ENCODE data around the gene TECPR2. TPM values are rescaled to one million over a fixed set of nuclear protein-coding genes. Genes with fewer than 3 reads are reported as not detected.

TECPR2 gene
- total and polyA plus RNA-seq, 2 donors from 2014 or later = 6.0 to 30.2 TPM

DNA sequence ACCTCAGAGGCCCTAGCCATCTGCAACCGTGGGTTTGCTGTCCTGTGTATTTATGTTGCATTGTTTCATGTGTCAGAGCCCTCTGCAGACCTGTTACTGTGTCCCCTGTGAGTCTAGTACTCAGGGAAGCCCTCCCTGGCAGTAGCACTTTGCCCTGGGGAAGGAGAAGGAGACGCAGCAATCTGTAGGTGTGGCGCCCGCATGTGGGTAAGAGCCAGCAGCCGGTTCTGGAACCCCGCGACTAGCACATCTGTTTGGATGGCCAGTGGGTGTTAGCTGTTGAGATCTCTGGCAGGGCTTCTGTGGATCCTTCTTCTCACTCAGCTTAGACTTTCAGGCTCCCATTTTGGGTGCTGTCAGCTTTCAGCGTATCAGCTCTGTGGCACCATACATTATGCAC, 57.0 kb downstream of the TECPR2 start:
- peaks cover 0 to 11% (median 10%) of the 10 kb centered on the region in 3 donors for H3K36me3 ChIP-seq (ENCODE audit: control insufficient read depth in 2 of 3, insufficient read depth in 3 of 3, low read length in 3 of 3)
- no peak overlapping the region for H3K27ac ChIP-seq (ENCODE audit: low read depth in 2 of 2, low read length in 2 of 2)
- TF ChIP-seq, protein P1, sequence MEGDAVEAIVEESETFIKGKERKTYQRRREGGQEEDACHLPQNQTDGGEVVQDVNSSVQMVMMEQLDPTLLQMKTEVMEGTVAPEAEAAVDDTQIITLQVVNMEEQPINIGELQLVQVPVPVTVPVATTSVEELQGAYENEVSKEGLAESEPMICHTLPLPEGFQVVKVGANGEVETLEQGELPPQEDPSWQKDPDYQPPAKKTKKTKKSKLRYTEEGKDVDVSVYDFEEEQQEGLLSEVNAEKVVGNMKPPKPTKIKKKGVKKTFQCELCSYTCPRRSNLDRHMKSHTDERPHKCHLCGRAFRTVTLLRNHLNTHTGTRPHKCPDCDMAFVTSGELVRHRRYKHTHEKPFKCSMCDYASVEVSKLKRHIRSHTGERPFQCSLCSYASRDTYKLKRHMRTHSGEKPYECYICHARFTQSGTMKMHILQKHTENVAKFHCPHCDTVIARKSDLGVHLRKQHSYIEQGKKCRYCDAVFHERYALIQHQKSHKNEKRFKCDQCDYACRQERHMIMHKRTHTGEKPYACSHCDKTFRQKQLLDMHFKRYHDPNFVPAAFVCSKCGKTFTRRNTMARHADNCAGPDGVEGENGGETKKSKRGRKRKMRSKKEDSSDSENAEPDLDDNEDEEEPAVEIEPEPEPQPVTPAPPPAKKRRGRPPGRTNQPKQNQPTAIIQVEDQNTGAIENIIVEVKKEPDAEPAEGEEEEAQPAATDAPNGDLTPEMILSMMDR (IDR thresholded peaks at IDR 0.05; ENCODE audit: borderline replicate concordance, extremely low read depth, insufficient read depth) = no peak
- intact Hi-C loops (cut with DNase I) = no loop called here
- no peaks in the 10 kb centered on the region for H3K27me3 ChIP-seq (ENCODE audit: control insufficient read depth, insufficient read depth, low read length)
- no peak overlapping the region for H3K4me3 ChIP-seq (ENCODE audit: low read length in 3 of 3)
- no peaks in the 10 kb centered on the region for H3K4me1 ChIP-seq (ENCODE audit: control insufficient read depth in 2 of 3, insufficient read depth in 2 of 3, low read depth in 1 of 3, low read length in 3 of 3)
- no peaks in the 10 kb centered on the region for H3K9me3 ChIP-seq (ENCODE audit: control insufficient read depth in 2 of 3, insufficient read depth in 1 of 3, low read length in 3 of 3)
- FAIRE-seq (no peak), DNase-seq (no peak)
- H3K9ac ChIP-seq (ENCODE audit: low read length in 3 of 3) = no peak overlapping the region

DNA sequence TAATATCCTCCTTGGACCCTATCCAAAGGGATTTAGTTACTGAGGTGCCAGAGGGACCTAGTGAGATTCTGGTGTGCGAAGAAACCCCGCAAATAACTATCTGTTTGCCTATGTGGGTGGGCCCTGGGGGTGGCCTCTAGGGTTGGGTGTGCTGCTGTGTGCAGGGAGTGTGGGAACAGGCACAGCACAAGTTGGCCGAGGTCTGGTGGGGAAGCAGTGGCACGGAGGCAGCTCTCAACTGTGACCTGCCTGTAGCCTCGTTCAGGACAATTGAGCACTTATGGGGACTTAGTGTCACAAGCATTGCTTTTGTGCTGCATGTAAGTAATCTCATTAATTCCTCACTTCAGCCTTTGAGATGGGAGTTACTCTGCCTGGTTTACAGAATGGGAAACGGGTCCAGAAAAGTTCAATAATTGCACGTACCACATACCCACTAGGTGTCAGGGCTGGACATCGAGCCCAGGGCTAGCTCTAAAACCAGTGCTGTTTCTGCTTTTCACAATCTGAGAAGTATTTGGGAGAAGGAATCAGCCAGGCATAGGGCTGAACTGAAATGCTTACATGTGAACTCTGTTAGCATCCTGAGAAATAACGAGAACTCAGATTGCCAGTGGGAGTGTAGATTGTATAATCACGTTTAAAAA, 58.8 kb downstream of the TECPR2 start:
- Histone ChIP-seq H3K4me3 (ENCODE audit: low read length in 3 of 3) (no peak overlapping the region), H3K27ac (ENCODE audit: low read depth in 2 of 2, low read length in 2 of 2) (no peak overlapping the region), H3K27me3 (ENCODE audit: control insufficient read depth, insufficient read depth, low read length) (no peaks in the 10 kb centered on the region), H3K4me1 (ENCODE audit: control insufficient read depth in 2 of 3, insufficient read depth in 2 of 3, low read depth in 1 of 3, low read length in 3 of 3) (no peaks in the 10 kb centered on the region), H3K9ac (ENCODE audit: low read length in 3 of 3) (no peak overlapping the region), H3K9me3 (ENCODE audit: control insufficient read depth in 2 of 3, insufficient read depth in 1 of 3, low read length in 3 of 3) (no peaks in the 10 kb centered on the region), H3K36me3 (ENCODE audit: control insufficient read depth in 2 of 3, insufficient read depth in 3 of 3, low read length in 3 of 3) (peaks cover 0 to 4% (median 3%) of the 10 kb centered on the region in 3 donors)
- FAIRE-seq (no peak), DNase-seq (peak in 4 of 5 donors; percentile 23 to 60 (median 46))
- TF ChIP-seq, protein P1 (IDR thresholded peaks at IDR 0.05; ENCODE audit: borderline replicate concordance, extremely low read depth, insufficient read depth) = no peak
- intact Hi-C loops (cut with DNase I) = no loop called here

DNA sequence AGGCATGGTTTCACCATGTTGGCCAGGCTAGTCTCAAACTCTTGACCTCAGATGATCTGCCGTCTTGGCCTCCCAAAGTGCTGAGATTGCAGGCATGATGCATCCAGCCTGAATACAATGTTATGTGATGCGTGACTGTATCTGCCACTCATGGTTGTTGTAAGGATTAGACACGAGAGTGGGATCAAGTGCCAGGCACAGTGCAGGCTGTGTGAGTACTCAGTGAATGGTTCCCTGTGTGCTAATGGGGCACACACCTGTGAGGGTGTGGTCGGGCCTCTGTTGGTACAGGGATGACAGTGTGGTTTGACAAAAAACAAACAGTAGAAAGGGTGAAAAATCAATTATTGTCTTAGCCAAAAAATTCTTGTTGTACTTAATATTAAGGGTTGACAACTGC, 61.8 kb downstream of the TECPR2 start:
- no peaks in the 10 kb centered on the region for H3K4me1 ChIP-seq (ENCODE audit: control insufficient read depth in 2 of 3, insufficient read depth in 2 of 3, low read depth in 1 of 3, low read length in 3 of 3)
- H3K36me3 ChIP-seq (ENCODE audit: control insufficient read depth in 2 of 3, insufficient read depth in 3 of 3, low read length in 3 of 3) = peaks cover 0 to 4% (median 3%) of the 10 kb centered on the region in 3 donors
- no peak overlapping the region for H3K4me3 ChIP-seq (ENCODE audit: low read length in 3 of 3)
- H3K27ac ChIP-seq (ENCODE audit: low read depth in 2 of 2, low read length in 2 of 2) = no peak overlapping the region
- H3K9ac ChIP-seq (ENCODE audit: low read length in 3 of 3) = no peak overlapping the region
- DNase-seq (no peak), FAIRE-seq (no peak)
- H3K27me3 ChIP-seq (ENCODE audit: control insufficient read depth, insufficient read depth, low read length) = no peaks in the 10 kb centered on the region
- intact Hi-C loops (cut with DNase I) = no loop called here
- TF ChIP-seq, protein P1 (IDR thresholded peaks at IDR 0.05; ENCODE audit: borderline replicate concordance, extremely low read depth, insufficient read depth) = no peak
- no peaks in the 10 kb centered on the region for H3K9me3 ChIP-seq (ENCODE audit: control insufficient read depth in 2 of 3, insufficient read depth in 1 of 3, low read length in 3 of 3)

- DNase-seq = no peak
- Histone ChIP-seq H3K36me3 (ENCODE audit: control insufficient read depth in 2 of 3, insufficient read depth in 3 of 3, low read length in 3 of 3) (peaks cover 0 to 4% (median 3%) of the 10 kb centered on the region in 3 donors), H3K27me3 (ENCODE audit: control insufficient read depth, insufficient read depth, low read length) (no peaks in the 10 kb centered on the region), H3K9ac (ENCODE audit: low read length in 3 of 3) (no peak overlapping the region), H3K9me3 (ENCODE audit: control insufficient read depth in 2 of 3, insufficient read depth in 1 of 3, low read length in 3 of 3) (no peaks in the 10 kb centered on the region), H3K4me1 (ENCODE audit: control insufficient read depth in 2 of 3, insufficient read depth in 2 of 3, low read depth in 1 of 3, low read length in 3 of 3) (no peaks in the 10 kb centered on the region), H3K27ac (ENCODE audit: low read depth in 2 of 2, low read length in 2 of 2) (no peak overlapping the region), H3K4me3 (ENCODE audit: low read length in 3 of 3) (no peak overlapping the region)
- FAIRE-seq = no peak
- TF ChIP-seq, protein P1 (IDR thresholded peaks at IDR 0.05; ENCODE audit: borderline replicate concordance, extremely low read depth, insufficient read depth) = no peak
- intact Hi-C loops (cut with DNase I) = no loop called here
Observed at GRCh38 chr14:102424923-102425322, 62.2 kb downstream of the TECPR2 start.
